ENCODE measurements around the gene AK1. TPM values are rescaled to one million over a fixed set of nuclear protein-coding genes. Genes with fewer than 3 reads are reported as not detected.
"Not testable (repeated sequence)": the region's sequence is repeated elsewhere in the genome, so short reads cannot be mapped to it uniquely, and the experiment has no call there.

AK1 gene
- total RNA-seq, 1 donor from 2014 or later, result 39.9 TPM

DNA sequence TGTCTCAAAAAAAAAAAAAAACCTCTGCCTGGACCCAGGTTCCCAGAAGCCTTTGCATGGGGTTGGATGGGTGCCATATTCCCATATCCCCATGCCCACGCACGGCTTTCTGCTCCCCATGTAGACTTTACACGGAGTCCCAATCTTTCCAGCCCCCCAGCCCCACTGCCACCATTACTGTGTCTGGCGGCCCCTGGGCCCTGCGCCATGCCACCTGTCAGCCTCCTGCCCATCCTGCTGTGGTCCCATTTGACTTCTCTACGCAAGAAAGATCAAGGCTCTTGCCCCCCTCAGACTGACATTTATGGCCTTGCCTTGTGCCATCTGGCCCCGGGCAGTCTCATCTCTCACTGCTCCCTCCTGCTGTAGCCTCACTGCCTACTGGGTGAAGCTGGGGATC is 6.5 kb upstream of the AK1 start:
- ATAC-seq, result no peak

DNA sequence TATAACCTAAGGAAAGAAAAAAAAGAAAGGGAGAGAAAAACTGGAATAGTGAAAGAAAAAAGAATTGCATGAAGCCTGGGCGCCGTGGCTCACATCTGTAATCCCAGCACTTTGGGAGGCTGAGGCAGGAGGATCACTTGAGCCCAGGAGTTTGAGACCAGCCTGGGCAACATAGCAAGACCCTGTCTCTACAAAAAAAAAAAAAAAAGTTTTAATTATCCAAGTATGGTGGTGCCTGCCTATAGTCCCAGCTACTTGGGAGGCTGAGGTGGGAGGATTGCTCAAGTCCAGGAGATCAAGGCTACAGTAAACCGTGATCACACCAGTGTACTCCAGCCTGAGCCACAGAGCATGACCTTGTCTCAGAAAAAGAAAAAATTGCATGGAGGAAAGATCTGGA is 4.2 kb upstream of the AK1 start:
- not testable (repeated sequence) for ATAC-seq

DNA sequence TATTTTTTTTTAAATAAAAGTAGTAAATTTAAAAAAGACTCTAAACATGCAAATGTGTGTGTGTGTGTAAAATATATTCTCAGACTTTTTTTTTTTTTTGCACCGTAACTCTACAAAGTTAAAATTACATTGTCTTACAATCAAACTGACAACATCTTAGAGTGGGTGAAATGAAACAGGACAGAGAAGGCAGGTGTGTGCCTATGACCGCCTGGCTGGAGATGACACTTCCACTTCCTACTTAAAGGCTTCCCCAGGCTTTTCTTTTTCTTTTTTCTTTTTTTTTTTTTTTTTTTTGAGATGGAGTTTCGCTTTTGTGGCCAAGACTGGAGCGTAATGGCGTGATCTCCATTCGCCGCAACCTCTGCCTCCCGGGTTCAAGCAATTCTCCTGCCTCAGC is 2.7 kb upstream of the AK1 start:
- no peak for ATAC-seq

DNA sequence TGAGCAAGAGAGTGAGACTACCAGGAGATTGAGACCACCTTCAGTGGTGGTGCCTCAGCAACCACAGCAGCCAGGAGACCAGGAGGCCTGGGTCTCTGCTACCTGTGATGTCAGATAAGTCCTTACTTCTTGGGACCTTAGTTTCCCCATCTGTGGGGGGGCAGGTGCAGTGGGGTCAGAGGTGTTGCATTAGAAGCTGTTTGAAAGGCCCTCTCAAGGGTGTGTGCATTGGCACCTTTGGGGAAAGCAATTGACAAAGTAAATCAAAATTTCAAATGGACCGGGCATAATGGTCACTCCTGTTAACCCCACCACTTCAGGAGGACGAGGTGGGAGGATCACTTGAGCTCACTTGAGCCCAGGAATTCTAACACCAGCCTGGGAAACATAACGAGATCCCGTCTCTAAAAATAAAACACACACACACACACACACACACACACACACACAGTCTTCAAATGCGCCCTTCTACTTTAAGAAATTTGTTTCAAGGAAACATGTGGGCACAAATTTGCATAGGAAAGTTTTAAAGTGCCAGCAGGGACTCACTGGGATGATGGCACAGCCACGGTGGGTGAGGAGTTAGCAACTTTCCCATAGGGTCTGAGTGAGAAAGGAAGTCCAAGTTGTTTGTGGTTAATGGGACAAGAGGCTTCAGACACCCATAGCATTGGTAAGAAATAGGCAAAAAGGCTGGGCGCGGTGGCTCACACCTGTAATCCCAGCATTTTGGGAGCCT is 1.3 kb upstream of the AK1 start:
- no peak for ATAC-seq

DNA sequence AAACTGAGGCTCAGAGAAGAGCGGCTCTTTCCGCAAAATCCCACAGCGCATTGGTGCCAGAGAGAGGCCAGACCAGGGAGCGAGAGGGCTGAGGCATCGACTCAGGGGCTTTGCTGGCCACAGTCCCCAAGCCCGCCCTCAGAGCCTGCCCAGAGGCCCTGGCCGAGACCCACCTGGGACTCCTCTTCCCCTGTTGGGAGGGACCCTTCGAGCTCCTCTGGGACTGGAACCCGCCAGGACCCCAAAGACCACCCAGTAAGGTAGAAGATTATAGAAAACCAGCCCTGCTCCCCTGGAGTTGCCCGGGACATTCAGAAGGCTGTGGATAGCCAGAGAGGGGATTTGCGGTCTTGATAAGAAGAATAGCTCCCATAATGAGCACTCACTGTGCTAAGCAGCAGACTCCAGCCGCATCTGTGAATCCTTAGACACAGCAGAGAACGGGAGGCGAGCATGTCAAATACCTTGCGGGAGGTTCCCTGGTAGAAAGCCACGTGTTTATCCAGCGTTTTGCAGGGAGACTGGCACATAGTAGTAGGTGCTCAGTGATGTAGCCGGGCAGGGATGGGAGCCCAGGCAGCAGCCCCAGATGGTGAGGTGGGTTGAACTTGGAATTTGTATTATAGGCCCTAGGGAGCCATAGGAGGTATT is 651 bp upstream of the AK1 start:
- no peak for ATAC-seq

DNA sequence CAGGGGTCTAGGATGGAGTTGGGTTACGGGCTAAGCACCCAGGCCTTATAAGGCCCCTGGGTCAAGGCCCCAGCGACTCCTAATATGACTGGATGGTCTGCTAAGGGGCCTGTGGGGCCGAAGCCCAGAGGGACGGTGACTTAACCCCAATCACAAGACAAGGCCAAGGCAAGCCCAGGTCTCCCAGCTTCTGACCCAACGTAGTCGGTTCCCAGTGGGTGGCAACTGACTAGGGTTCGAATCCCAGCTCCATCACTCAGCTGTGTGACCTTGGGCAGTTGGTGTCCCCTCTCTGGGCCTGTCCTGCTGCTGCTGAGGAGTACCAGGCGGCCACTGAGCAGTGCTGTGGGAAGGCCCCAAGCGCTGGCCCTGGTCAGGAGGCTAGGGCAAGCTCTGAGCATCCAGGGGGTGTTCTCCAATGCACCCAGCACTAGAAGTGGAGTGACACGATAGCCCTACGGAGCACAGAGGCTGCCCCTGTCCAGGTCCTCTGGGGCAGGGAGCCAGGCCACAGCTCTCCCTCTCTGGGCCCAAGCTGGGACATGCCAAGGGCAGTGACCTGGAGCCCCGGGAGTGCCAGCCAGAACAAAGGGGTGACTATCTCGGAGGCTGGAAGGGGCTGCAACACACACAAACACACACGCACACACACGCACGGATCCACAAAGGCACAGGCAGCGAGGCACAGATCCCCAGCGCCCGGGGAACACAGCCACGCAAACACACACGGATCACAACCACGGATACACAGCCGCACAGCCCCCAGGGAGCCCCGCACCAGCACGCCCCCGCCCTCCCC is 512 bp downstream of the AK1 start:
- peak; percentile 7 for ATAC-seq

DNA sequence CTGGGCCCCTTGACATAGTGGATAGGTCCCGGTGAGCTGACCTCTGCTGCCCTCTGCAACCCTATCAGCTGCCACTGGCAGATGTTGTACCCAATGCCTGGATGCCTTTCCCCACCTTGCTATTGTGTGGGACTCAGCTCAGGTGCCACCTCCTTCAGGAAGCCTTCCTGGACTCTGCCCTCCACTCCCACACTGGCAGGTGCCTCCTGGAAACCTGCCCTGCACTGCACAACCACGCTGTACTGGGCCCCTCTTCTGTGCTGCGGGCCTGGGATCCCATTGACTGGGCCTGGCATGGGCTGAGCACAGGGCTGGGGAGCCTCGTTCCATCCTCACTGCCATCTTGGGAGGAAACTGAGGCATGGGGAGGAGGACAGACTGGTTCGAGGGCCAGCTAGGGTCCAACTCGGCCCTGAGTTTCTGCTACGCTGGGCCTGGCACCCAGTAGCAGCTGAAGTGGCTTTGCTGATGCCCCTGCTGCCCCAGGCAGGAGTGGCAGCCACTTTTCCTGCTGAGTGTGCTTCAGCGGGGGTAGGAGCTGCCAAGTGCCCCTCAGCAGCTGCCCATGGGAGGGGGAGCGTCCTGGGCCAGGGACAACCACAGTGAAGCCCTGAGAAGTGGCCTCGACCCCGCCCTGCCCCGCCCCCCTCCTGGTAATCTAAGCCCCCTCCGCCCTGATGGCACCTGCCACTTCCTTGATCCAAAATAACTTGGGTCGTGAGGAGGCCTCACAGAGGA is 1.3 kb downstream of the AK1 start:
- ATAC-seq, result no peak

DNA sequence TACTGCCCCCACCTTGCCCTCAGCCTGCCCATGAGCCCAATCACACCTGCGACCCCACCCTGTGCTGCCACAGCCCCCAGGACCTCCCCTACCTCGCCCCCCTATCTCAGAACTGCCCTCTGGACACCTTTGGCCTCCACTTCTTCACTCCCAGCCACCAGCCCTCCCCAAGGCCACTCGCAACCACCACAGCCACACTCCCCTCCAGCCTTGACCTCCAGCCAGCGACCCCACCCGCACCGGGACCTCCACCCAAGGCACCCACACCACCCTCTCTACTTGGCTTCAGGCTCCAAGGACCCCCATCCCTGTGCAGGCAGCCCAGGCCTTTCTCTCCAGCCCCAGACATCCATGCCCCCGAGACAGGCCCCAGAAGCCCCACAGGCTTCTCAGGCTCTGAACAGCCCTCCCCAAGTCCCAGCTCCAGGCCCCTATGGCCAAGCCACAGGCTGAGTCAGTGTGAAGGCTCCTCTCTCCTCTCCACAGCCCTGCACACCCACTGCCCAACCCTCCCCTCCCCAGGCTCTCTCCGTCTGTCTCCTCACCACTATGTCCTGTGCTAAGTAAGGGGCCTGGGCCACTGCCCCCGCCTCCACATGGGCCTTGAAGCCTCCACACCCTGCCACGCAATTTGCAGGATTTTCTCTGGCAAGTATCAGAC is 2.0 kb downstream of the AK1 start:
- ATAC-seq, result no peak

DNA sequence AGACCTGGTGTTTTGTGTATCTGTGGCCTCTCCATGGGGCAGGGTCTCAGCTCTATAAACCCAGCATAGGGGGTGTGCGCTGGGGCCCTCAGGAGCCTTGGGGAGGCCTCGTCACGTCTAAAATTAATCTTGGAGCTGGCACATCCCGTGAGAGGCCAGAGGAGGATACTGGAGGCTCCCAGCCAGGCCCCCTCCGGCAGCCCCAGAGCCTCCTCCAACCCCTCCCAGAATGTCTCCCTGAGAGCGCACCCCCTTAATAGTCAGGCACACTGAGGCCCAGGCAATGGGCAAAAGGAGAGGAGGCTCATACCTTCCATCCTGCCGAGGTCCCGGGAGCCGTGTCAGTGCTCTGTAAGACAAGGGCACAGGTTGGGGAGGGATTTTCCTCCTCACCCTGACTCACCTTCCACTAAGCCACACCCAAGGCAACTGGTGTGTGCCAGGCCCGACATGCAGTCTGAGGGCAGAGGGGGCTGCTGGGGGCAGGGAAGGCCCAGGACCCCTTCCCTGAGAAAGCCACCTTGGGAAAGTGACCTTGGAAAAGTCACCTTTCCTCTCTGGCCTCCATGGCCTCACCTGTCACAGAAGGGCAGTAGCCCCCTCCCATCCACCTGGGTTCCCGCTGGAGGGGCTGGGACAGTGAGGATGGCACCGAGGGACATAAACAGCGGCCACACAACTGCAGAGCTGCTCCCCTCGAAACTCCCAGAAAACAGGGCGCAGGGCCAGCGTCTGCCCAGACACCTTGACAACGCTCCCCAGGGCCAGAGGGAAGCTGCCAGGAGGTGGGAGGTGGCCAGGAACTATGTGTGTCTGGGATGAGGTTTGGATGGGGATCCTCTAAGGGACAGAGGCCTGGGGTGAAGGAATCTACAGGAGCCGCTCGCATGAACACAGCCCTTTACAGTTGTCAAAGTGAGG is 2.9 kb downstream of the AK1 start:
- ATAC-seq, result peak; percentile 69

DNA sequence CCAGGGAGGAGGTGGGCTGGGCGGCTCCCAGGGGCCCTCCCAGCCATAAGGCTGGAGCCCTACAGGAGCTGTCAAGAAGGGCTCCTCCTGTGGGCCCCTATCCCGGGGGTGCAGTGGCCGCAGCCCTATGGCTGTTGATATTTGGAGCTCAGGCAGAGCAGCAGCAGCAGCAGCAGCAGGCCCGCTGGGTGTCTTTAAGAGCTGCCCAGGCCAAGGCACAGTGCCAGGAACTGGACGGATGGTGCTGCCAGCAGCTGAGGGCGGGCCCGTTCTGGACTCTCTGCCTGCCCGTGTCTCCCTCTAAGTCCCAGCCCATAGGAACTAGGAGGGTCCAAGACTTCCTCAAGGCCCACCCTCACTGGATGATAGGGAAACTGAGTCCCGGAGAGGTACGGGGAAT is 3.6 kb downstream of the AK1 start:
- no peak for ATAC-seq

DNA sequence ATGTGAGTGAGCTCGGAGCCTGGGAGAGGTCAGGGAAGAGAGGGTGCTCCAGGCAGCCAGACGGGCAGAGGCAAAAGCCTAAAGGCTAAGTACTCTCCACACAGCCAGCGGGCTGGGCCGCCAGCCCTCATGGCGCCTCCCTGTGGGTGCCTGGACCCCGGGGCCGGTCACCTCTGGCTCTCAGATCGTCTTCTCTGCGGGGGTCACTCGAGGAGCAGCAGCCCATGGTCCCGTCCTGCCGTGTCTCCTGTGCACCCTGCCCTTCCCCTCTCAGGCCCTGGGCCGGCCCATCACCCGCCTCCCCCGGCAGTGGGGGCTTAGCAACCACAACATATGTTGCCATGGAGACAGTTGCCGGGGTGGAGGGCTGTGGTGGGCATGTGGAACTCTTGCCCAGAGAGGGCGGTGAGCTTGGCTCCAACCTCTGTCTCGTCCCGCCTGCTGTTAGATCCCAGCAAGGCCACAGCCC is 4.2 kb downstream of the AK1 start:
- no peak for ATAC-seq

DNA sequence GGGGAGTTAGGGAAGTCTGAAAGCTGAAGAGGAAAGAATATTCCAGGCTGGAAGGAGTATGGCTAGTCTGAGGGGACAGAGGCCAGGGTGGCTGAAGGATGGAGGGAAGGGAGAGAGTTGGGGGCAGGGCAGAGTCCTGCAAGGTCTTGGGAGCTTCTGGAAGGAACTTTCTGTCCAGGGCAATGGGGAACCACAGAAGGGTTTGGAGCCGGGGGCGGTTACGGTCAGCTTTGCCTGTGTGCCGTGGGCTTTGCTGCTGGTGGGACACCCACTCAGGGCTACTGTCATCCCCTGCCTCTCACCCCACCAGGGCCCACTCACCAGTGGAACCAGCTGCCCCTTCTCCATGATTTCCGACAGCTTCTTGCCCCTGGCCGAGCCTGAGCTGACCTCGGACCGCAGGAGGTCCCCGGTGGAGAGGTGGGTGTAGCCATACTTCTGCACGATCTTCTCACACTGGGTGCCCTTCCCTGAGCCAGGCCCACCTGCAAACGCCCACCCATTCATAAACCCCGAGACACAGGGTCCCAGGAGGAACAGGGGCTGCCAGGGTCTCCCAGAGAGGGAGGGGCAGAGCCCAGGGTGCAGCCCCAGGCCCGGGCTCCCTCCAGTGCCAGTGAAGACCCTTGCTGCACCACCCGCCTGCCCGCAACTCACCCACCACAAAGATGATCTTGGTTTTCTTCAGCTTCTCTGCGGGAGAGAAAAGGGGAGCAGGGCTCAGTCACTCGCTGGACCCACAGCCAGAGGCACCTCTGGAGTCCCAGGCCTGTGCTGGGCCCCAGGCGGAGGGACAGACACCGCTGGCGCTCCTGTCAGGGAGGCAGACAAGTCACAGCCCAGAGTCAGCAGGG is 4.9 kb downstream of the AK1 start:
- ATAC-seq, result no peak

DNA sequence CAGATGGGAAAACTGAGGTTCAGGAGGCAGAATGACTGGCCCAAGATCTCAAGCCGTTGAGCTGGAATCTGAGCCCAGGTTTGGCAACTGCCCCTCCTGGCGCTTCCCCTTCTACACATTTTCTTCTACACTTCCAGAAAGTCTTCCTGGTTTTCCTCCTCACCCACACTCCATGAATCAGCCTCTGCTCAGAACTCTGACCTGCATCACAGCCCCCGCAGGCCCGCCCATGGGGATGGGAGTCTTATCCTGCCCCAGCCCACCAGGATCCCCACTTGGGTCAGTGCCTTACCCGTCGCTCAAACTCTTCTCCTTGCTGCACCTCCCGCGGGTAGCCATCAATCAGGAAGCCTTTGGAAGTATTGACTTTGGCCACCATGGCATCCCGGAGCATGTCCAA is 5.9 kb downstream of the AK1 start:
- no peak for ATAC-seq

DNA sequence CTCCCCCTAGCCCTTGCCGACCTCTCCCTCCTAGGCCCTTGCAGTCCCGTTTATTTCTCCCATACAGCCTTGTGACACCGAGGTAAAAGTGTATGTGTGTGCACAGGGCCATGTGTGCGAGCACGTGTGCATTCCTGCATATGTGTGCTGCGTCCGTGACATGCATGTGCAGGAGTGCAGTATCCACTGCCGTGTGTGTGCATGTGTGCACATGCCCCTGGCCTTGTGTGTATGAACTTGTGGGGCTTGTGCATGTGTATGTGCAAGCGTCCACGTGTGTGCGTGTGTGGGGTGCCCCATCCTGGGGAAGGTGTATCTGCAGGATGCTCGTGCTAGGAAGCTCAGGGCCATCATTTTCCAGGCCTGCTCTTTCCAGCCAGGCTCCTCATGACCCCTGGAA is 6.6 kb downstream of the AK1 start:
- ATAC-seq, result no peak

DNA sequence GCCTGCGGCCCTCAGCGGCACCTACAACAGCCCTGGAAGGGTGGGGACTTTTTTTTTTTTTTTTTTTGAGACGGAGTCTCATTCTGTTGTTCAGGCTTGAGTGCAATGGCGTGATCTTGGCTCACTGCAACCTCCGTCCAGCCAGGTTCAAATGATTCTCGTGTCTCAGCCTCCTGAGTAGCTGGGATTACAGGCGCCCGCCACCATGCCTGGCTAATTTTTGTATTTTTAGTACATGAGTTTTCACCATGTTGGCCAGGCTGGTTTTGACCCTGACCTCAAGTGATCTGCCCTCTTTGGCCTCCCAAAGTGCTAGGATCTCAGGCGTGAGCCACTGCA is 7.4 kb downstream of the AK1 start:
- not testable (repeated sequence) for ATAC-seq

DNA sequence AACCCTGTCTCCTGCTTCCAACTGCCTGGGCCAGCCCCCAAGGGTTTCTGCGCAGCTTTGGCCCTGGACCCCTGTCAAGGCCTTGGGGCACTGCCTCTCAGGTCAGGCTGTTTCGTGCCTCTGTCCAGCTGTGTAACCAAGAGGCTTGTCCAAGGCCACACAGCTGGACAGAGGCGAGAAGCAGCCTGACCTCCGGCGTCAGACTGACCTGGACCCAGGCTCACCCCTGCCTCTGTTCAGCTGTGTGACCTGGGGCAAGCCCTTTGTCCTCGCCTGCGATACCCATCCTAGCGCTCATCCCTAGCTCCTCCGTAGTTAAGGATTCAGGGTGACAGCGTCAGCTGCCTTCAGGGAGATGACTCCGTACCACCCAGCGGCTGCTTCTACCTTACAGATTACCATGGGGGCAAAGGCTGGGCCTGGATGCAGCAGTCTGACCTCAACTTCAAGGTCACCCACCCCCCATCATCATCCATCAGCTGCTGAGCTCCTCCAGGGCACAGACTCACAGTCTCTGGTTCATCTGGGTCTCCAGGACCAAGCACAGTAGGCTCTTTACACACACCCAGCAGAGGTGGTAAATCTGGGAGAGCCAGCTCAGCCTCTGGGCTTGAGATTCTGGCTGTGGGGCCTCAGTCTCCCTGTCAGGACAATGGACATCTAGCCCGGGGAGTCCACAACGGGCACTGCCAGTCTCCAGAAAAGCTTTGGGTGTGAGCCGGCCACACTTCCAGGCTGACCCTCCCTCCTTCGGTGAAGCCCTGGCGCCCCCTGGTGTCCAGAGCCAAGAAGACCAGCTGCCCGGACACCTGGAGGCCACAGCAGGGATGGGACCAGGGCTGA is 7.9 kb downstream of the AK1 start:
- ATAC-seq, result peak; percentile 72

DNA sequence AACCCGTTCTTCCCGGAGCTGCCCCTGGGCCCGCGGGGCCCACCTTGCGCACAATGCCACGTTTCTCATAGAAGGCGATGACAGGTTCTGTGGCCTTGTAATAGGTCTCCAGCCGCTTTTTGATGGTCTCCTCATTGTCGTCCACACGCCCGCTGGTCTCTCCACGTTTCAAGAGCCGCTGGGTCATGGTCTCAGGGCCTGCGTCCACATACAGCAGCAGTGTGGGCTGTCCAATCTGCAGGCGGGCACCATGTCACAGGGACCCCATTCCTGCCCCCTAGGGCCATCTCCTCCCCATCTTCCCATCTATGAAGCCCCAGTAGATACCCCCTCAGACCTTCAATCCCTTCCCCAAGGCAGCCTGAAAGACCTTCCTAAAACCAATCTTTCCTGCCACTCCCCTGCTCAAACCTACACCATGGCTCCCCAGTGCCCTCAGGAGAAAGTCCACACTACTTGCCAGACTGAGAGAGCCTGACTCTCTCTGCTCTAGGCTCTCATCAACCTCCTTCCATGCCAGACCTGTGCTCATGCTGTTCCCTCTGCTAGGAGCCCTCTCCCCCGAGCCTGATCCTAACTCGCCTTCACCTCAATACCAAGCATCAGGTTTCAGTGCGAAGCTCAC is 9.1 kb downstream of the AK1 start:
- no peak for ATAC-seq

DNA sequence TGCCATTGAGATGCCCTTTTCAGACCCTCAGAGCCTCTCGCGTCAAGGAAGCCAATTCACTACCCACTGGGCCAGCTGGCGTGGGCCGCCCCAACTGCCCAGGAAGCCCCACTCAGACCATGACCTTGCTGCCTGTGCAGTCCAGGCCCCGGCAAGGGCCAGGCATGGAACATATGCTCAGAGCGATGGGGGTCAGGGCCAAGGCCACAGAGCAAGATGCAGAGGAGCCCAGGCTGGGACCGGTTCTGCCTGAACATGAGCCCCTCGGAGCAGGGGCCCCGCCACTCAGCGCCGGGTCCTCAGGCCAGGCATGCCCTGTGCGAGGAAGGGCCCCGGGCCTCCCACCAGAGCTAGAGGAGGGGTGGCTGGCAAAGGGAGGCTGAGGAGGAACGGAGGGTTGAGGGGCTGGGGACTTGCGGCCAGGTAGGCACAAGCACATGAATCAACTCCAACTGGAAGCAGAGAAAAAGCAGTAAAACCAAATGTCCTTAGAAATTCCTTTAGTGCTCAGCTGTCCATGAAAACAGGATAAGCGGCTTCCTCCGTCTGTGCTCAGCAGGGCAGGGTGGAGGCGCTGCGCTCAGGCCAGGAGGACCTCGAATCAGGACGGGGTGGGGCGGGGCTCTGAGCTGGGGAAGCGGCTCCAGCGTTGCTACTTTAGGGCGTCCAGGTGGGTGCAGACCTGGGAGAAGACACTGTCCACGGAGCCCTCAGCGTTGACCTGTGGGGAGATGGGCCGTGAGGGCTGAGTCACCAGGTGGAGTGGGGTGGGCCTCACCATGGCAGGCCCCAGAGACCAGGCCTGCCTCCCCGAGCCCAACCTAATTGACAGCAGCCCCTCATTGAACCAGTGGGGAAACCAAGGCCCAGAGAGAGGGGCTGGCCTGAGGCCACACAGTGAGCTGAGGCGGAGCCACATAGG is 9.9 kb downstream of the AK1 start:
- peak; percentile 7 for ATAC-seq
